Measurements from ENCODE around the gene GPR55.
A peak's percentile ranks its signal among the peaks of the same experiment; 100 is the strongest.

GPR55 gene

GRCh38 chr2:230909841-230910545, 15.0 kb downstream of the GPR55 start (continued):
- no peak for TF ChIP-seq ZNF645 (tag by site-specific recombination; IDR thresholded peaks at IDR 0.05)
- TF ChIP-seq ZNF548 (tag by site-specific recombination; IDR thresholded peaks at IDR 0.05) = no peak
- no peak for TF ChIP-seq ZNF433 (tag by site-specific recombination; IDR thresholded peaks at IDR 0.05; ENCODE audit: low read depth)
- TF ChIP-seq ZNF449 (tag by site-specific recombination; IDR thresholded peaks at IDR 0.05) = no peak
- no peak for TF ChIP-seq PRDM2 (tag by site-specific recombination; IDR thresholded peaks at IDR 0.05; ENCODE audit: borderline replicate concordance)
- TF ChIP-seq ZBTB10 (tag by site-specific recombination; IDR thresholded peaks at IDR 0.05) = no peak
- no peak for TF ChIP-seq RBAK (tag by site-specific recombination; IDR thresholded peaks at IDR 0.05)
- no peak for TF ChIP-seq ZNF521 (tag by site-specific recombination; IDR thresholded peaks at IDR 0.05)
- no peak for TF ChIP-seq ZNF302 (tag by site-specific recombination; IDR thresholded peaks at IDR 0.05; ENCODE audit: low read depth)

- Histone ChIP-seq H3K27ac (ENCODE audit: extremely low read depth, low read depth, low read length) (no peak overlapping the region), H3K4me3 (ENCODE audit: low read depth, low read length) (no peak overlapping the region), H3K4me1 (ENCODE audit: control insufficient read depth, insufficient read depth, low read length) (no peaks in the 10 kb centered on the region), H3K9me3 (ENCODE audit: control insufficient read depth, insufficient read depth, low read depth, low read length) (no peaks in the 10 kb centered on the region), H3K36me3 (ENCODE audit: control insufficient read depth in 2 of 2, insufficient read depth in 1 of 2, low read length in 2 of 2) (no peaks in the 10 kb centered on the region)
- ChIA-PET POLR2A (no interaction called here), CTCF (interaction anchor here (1.5 kb wide), 1 partner anchor 10 kb away, joined by 3 read pairs; no protein-coding TSS in a partner anchor)
- no peak for TF ChIP-seq ZNF514 (tag by site-specific recombination; IDR thresholded peaks at IDR 0.05)
- TF ChIP-seq PRDM2 (tag by site-specific recombination; IDR thresholded peaks at IDR 0.05; ENCODE audit: borderline replicate concordance) = no peak
- TF ChIP-seq ZSCAN5A (tag by site-specific recombination; IDR thresholded peaks at IDR 0.05) = no peak
- peak; percentile 49; the same call in 1 of the 2 replicates for TF ChIP-seq WT1 (tag by site-specific recombination; IDR thresholded peaks at IDR 0.05)
- TF ChIP-seq ZNF701 (tag by site-specific recombination; IDR thresholded peaks at IDR 0.05) = no peak
- TF ChIP-seq ZNF585B (tag by site-specific recombination; IDR thresholded peaks at IDR 0.05) = no peak
- TF ChIP-seq EGR2 (tag by site-specific recombination; IDR thresholded peaks at IDR 0.05; ENCODE audit: low read depth) = peak; percentile 77
These were observed 16.3 kb downstream of the GPR55 start for GRCh38 chr2:230908595-230909191.
